Measurements from ENCODE around the gene UGT1A4. TPM values are rescaled to one million over a fixed set of nuclear protein-coding genes. Genes with fewer than 3 reads are reported as not detected.

Gene UGT1A4
- total and polyA plus RNA-seq, 2 of the 8 experiments (the other 6 are each of a cell fraction or from before 2014, with no cell fraction given): not detected

DNA sequence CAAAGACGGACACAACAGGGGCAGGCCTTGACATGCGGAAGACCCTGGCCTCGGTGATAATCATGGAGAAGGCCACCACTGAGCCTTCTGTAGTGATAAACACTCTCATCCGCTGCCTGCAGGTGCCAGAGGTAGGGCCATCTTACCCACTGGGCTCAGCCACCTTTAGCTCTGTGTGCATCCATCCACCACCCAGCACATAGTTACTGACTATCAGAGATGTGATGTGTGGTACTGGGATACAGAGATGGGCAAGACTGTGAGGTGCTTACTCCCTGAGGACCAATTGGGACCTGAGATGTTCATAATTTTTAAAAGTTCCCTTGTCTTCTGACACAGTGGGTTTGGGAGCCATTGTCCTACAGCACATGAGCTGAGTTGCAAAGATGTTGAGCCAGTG lies 61.2 kb downstream of the UGT1A4 start:
- Histone ChIP-seq H4K20me1 (replicated peaks in 1 of 2; ENCODE audit: control insufficient read depth in 1 of 2, insufficient read depth in 2 of 2, low read length in 2 of 2) (no peaks in the 10 kb centered on the region), H3K4me3 (ENCODE audit: extremely low read depth in 1 of 4, insufficient read depth in 2 of 4, low read depth in 3 of 4, low read length in 4 of 4) (no peak overlapping the region), H4K8ac (ENCODE audit: extremely low read depth, insufficient read depth, low read length) (no peak overlapping the region), H2AFZ (ENCODE audit: low read length) (no peak overlapping the region), H3K56ac (replicated peaks; ENCODE audit: insufficient read length, low read depth, low read length) (no peak overlapping the region), H3K79me2 (ENCODE audit: control insufficient read depth in 1 of 2, insufficient read depth in 2 of 2, low read length in 2 of 2) (no peaks in the 10 kb centered on the region), H3K4ac (replicated peaks; ENCODE audit: insufficient read length, low read depth, low read length) (no peak overlapping the region), H3K4me2 (ENCODE audit: insufficient read depth in 1 of 2, low read depth in 2 of 2, low read length in 2 of 2) (no peak overlapping the region), H2BK5ac (ENCODE audit: low read depth, low read length) (no peak overlapping the region), H2BK120ac (replicated peaks; ENCODE audit: low read depth, low read length) (no peak overlapping the region), H3K27ac (ENCODE audit: low read depth, low read length) (no peak overlapping the region), H2BK20ac (ENCODE audit: low read length) (no peak overlapping the region), H2BK12ac (ENCODE audit: low read depth, low read length) (no peak overlapping the region), H3K27me3 (replicated peaks in 1 of 4; ENCODE audit: control insufficient read depth in 3 of 4, extremely low read depth in 1 of 4, insufficient read depth in 3 of 4, low read length in 3 of 4) (no peaks in the 10 kb centered on the region), H3K18ac (ENCODE audit: extremely low read depth, low read length) (no peak overlapping the region), H3K36me3 (ENCODE audit: control insufficient read depth in 2 of 4, insufficient read depth in 4 of 4, low read length in 3 of 4) (no peaks in the 10 kb centered on the region), H3K79me1 (ENCODE audit: low read depth, low read length) (no peaks in the 10 kb centered on the region), H3K9ac (replicated peaks in 1 of 4; ENCODE audit: extremely low read depth in 1 of 4, low read depth in 3 of 4, low read length in 3 of 4) (no peak overlapping the region), H2BK15ac (ENCODE audit: low read length) (no peak overlapping the region), H3K4me1 (replicated peaks in 1 of 4; ENCODE audit: control insufficient read depth in 3 of 4, insufficient read depth in 4 of 4, low read length in 3 of 4) (no peaks in the 10 kb centered on the region), H3K9me3 (ENCODE audit: insufficient read depth in 2 of 2, low read depth in 1 of 2, low read length in 1 of 2) (peaks cover 9 to 13% of the 10 kb centered on the region in 2 experiments; a peak in 3 of 4 replicates), H2AK5ac (ENCODE audit: low read depth, low read length) (no peak overlapping the region), H3K23me2 (ENCODE audit: low read depth, low read length) (no peaks in the 10 kb centered on the region; the same call in 1 of the 2 replicates), H3K23ac (ENCODE audit: insufficient read length) (no peak overlapping the region), H4K5ac (ENCODE audit: insufficient read length, low read depth, low read length) (no peak overlapping the region), H3K14ac (ENCODE audit: insufficient read length) (no peak overlapping the region), H4K91ac (replicated peaks; ENCODE audit: insufficient read length, low read length) (no peak overlapping the region)
- DNase-seq (ENCODE audit: low read depth in 1 of 2, low spot score in 2 of 2) (no peak), FAIRE-seq (no peak)
- 96% methylated on average over 4 of the region's 4 CpGs; no CpG with 5 or more reads in 1 of the 2 experiments for WGBS, 2 experiments (ENCODE audit: extremely low coverage in 1 of 2, insufficient coverage in 1 of 2, insufficient read length in 1 of 2, insufficient replicate concordance in 2 of 2, low coverage in 1 of 2, low lambda C conversion rate in 2 of 2, missing lambda C conversion rate in 1 of 2)
- ChIA-PET POLR2A (ENCODE audit: partially characterized antibody) (no interaction called here), CTCF (ENCODE audit: partially characterized antibody) (interaction anchor here (0.7 kb wide), 1 partner anchor 43 kb away, joined by 3 read pairs; no protein-coding TSS in a partner anchor)
- TF ChIP-seq SRF (IDR thresholded peaks at IDR 0.05; ENCODE audit: low read depth, low read length) (no peak), HDAC2 (IDR thresholded peaks at IDR 0.05; ENCODE audit: borderline replicate concordance in 1 of 2, low read depth in 2 of 2, low read length in 2 of 2) (no peak), SP2 (IDR thresholded peaks at IDR 0.05; ENCODE audit: low read length) (no peak), ZNF274 (IDR thresholded peaks at IDR 0.05; ENCODE audit: borderline replicate concordance, extremely low read depth, low read length) (no peak), YY1 (IDR thresholded peaks at IDR 0.05; ENCODE audit: low read depth, low read length) (no peak), EZH2 (IDR thresholded peaks at IDR 0.05; ENCODE audit: low read depth, low read length, severe bottlenecking) (no peak)
- TF ChIP-seq, protein P1, sequence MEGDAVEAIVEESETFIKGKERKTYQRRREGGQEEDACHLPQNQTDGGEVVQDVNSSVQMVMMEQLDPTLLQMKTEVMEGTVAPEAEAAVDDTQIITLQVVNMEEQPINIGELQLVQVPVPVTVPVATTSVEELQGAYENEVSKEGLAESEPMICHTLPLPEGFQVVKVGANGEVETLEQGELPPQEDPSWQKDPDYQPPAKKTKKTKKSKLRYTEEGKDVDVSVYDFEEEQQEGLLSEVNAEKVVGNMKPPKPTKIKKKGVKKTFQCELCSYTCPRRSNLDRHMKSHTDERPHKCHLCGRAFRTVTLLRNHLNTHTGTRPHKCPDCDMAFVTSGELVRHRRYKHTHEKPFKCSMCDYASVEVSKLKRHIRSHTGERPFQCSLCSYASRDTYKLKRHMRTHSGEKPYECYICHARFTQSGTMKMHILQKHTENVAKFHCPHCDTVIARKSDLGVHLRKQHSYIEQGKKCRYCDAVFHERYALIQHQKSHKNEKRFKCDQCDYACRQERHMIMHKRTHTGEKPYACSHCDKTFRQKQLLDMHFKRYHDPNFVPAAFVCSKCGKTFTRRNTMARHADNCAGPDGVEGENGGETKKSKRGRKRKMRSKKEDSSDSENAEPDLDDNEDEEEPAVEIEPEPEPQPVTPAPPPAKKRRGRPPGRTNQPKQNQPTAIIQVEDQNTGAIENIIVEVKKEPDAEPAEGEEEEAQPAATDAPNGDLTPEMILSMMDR (IDR thresholded peaks at IDR 0.05; ENCODE audit: control extremely low read depth in 1 of 3, insufficient read depth in 1 of 3, low read depth in 1 of 3, low read length in 3 of 3): no peak
